HepG2 (cell line): ENCODE measurements around the gene MYO5B. TPM values are rescaled to one million over a fixed set of nuclear protein-coding genes. Genes with fewer than 3 reads are reported as not detected.
A peak's percentile ranks its signal among the peaks of the same experiment; 100 is the strongest.

ENCODE experiments used
- BHLHE40 ChIP-seq: IDR thresholded peaks from 2 replicates; pipeline ENCODE4 v1.6.1; 2011; ENCODE audit warnings: low read length, improper control_type of control experiment
- CEBPG ChIP-seq: IDR thresholded peaks from 2 replicates; pipeline ENCODE4 v1.6.1; 2016
- DMAP1 ChIP-seq: IDR thresholded peaks from 2 replicates; pipeline ENCODE4 v1.6.1; 2016
- ERF ChIP-seq: IDR thresholded peaks from 2 replicates; pipeline ENCODE4 v1.6.1; 2018; ENCODE audit warnings: missing biosample characterization, missing genetic modification reagents
- FOSL2 ChIP-seq: sonication (generic); formaldehyde crosslinking; IDR thresholded peaks from 2 replicates; pipeline ENCODE4 v1.4.0; 2020; ENCODE audit warnings: missing genetic modification reagents
- KDM1A ChIP-seq: IDR thresholded peaks from 2 replicates; pipeline ENCODE4 v1.6.1; 2016; ENCODE audit warnings: missing compliant biosample characterization
- KDM5B ChIP-seq: sonication (generic); formaldehyde crosslinking; IDR thresholded peaks from 2 replicates; pipeline ENCODE4 v1.4.0; 2020; ENCODE audit warnings: missing genetic modification reagents, mild to moderate bottlenecking, borderline replicate concordance
- KMT2A ChIP-seq: sonication (generic); formaldehyde crosslinking; IDR thresholded peaks from 2 replicates; pipeline ENCODE4 v1.4.0; 2020; ENCODE audit warnings: missing genetic modification reagents
- NCOA1 ChIP-seq: sonication (generic); formaldehyde crosslinking; IDR thresholded peaks from 2 replicates; pipeline ENCODE4 v1.9.0; 2021; ENCODE audit warnings: missing genetic modification reagents
- NFATC3 ChIP-seq: sonication (generic); formaldehyde crosslinking; IDR thresholded peaks from 2 replicates; pipeline ENCODE4 v1.5.1; 2020; ENCODE audit warnings: mild to moderate bottlenecking, missing genetic modification reagents
- PHF5A ChIP-seq: IDR thresholded peaks from one replicate; pipeline ENCODE4 v1.6.1; 2018; ENCODE audit warnings: low read depth, missing genetic modification reagents; ENCODE audit not compliant: unreplicated experiment
- PTBP1 ChIP-seq: fragments of 200-400 bp; formaldehyde crosslinking; IDR thresholded peaks from 2 replicates; pipeline ENCODE4 v1.6.1; 2018; ENCODE audit warnings: low read length, low read depth; ENCODE audit not compliant: poor library complexity, severe bottlenecking
- SP140L ChIP-seq: sonication (generic); formaldehyde crosslinking; IDR thresholded peaks from 2 replicates; pipeline ENCODE4 v1.4.0; 2020; ENCODE audit warnings: missing genetic modification reagents, borderline replicate concordance
- SRY ChIP-seq: sonication (generic); formaldehyde crosslinking; IDR thresholded peaks from 2 replicates; pipeline ENCODE4 v1.8.0; 2022; ENCODE audit warnings: mild to moderate bottlenecking, missing genetic modification reagents
- TOE1 ChIP-seq: sonication (generic); formaldehyde crosslinking; IDR thresholded peaks from 2 replicates; pipeline ENCODE4 v1.4.0; 2020; ENCODE audit warnings: mild to moderate bottlenecking, missing genetic modification reagents
- ZFP37 ChIP-seq: sonication (generic); formaldehyde crosslinking; IDR thresholded peaks from 2 replicates; pipeline ENCODE4 v1.4.0; 2020; ENCODE audit warnings: missing genetic modification reagents, borderline replicate concordance
- ZNF180 ChIP-seq: sonication (generic); formaldehyde crosslinking; IDR thresholded peaks from 2 replicates; pipeline ENCODE4 v1.4.0; 2020; ENCODE audit warnings: low read depth, missing genetic modification reagents, borderline replicate concordance
- ZNF546 ChIP-seq: sonication (generic); formaldehyde crosslinking; conservative IDR thresholded peaks from 2 replicates; pipeline ENCODE4 v1.8.1; 2023; ENCODE audit warnings: mild to moderate bottlenecking, missing genetic modification reagents
- ZNF792 ChIP-seq: IDR thresholded peaks from 2 replicates; pipeline ENCODE4 v1.6.1; 2016
- ZNF878 ChIP-seq: sonication (generic); formaldehyde crosslinking; IDR thresholded peaks from 2 replicates; pipeline ENCODE4 v1.8.1; 2023; ENCODE audit warnings: mild to moderate bottlenecking, missing genetic modification reagents, moderate library complexity
- polyA plus RNA-seq, 8 experiments: library from polyadenylated mRNA; depleted of rRNA in 3 of 8; stranded (reverse) in 7 of 8; unstranded in 1 of 8; fragments of >200 nt; fragmentation: Illumina TruSeq in 4 of 8; extraction: Trizol in 4 of 8; gene quantifications; 2 replicates each; pipeline versions ENCODE4 v1.2.1 to v1.2.3, GENCODE V29; 2011 to 2016; ENCODE audit warnings: low read depth in 4 of 8, missing spikeins in 1 of 8, mixed read lengths in 1 of 8; ENCODE audit not compliant: insufficient read depth in 1 of 8
- total RNA-seq, 5 experiments: library from RNA; depleted of rRNA; stranded (reverse); fragments of >200 nt; fragmentation: Illumina TruSeq; extraction: Trizol; gene quantifications; 2 replicates each; pipeline ENCODE4 v1.2.3, GENCODE V29; 2016; ENCODE audit warnings: low read depth in 1 of 5
- TF ChIP-seq, protein P1 (sequence below): sonication (generic); formaldehyde crosslinking; IDR thresholded peaks from 2 replicates; pipeline ENCODE4 v1.8.0; 2022; ENCODE audit warnings: mild to moderate bottlenecking, missing genetic modification reagents, borderline replicate concordance
- TF ChIP-seq, protein P2 (sequence below): sonication (generic); formaldehyde crosslinking; IDR thresholded peaks from 2 replicates; pipeline ENCODE4 v1.8.1; 2023; ENCODE audit warnings: mild to moderate bottlenecking, inconsistent platforms, moderate library complexity, missing genetic modification reagents, borderline replicate concordance
- TF ChIP-seq, protein P3 (sequence below): sonication (generic); formaldehyde crosslinking; IDR thresholded peaks from 2 replicates; pipeline ENCODE4 v1.5.0; 2020; ENCODE audit warnings: missing genetic modification reagents, mild to moderate bottlenecking, borderline replicate concordance
- TF ChIP-seq, protein P4 (sequence below): sonication (generic); formaldehyde crosslinking; IDR thresholded peaks from 2 replicates; pipeline ENCODE4 v1.4.0; 2020; ENCODE audit warnings: mild to moderate bottlenecking, missing genetic modification reagents

MYO5B gene
- total and polyA plus RNA-seq, 2 of the 13 experiments (the other 11 are each of a cell fraction or from before 2014, with no cell fraction given): 13.1 to 24.0 TPM

DNA sequence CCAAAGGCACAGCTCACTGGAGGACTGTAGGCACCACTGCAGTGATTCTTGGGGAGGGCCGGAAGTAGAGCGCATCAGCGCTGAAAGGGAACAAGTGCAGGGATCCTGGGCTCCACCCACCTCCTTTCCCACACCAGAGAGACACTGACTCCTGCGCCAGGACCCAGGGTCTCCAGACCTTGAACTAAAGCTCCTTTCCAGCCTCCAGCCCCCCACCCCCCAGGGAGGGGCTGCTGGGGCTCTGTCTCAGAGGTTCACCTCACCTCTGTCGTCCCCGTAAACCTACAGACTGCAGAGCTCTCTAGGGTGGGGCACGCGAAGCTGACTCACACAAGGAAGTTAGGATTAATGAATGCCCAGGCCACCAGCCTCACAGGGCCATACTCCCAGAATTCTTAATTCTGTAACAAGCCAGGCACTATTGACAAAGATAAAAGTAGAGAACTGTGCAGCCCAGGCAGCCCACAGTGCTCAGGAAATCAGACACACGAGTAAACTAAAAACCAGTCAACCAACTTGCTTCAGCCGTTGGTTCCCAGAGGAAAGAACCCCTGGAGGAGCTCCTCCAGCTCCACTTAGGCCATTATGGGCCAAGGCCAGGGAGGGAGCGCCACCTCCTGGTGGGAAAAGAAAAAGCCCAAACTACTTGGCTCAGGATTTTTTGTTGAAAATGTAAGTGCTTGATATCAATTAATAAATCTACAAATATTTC lies 336.5 kb downstream of the MYO5B start (continued):
- TF ChIP-seq DMAP1 (CRISPR knock-in tag) (no peak), SRY (no peak), TOE1 (CRISPR knock-in tag) (no peak), ZNF792 (CRISPR knock-in tag) (no peak), ZFP37 (CRISPR knock-in tag) (no peak), PHF5A (CRISPR knock-in tag) (no peak), KDM1A (CRISPR knock-in tag) (no peak), ZNF180 (no peak), PTBP1 (no peak), KDM5B (CRISPR knock-in tag) (no peak), BHLHE40 (no peak), ZNF546 (no peak), FOSL2 (CRISPR knock-in tag) (peak; percentile 40), KMT2A (CRISPR knock-in tag) (no peak), ERF (CRISPR knock-in tag) (peak; percentile 56; the same call in 1 of the 2 replicates), NFATC3 (CRISPR knock-in tag) (no peak), ZNF878 (no peak), NCOA1 (no peak), SP140L (CRISPR knock-in tag) (0 out of 2 replicates have a peak, but pooled peaks have one; percentile 35), CEBPG (CRISPR knock-in tag) (no peak)
- TF ChIP-seq, protein P1, sequence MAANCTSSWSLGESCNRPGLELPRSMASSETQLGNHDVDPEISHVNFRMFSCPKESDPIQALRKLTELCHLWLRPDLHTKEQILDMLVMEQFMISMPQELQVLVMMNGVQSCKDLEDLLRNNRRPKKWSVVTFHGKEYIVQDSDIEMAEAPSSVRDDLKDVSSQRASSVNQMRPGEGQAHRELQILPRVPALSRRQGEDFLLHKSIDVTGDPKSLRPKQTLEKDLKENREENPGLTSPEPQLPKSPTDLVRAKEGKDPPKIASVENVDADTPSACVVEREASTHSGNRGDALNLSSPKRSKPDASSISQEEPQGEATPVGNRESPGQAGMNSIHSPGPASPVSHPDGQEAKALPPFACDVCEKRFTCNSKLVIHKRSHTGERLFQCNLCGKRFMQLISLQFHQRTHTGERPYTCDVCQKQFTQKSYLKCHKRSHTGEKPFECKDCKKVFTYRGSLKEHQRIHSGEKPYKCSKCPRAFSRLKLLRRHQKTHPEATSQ: no peak
- TF ChIP-seq, protein P2, sequence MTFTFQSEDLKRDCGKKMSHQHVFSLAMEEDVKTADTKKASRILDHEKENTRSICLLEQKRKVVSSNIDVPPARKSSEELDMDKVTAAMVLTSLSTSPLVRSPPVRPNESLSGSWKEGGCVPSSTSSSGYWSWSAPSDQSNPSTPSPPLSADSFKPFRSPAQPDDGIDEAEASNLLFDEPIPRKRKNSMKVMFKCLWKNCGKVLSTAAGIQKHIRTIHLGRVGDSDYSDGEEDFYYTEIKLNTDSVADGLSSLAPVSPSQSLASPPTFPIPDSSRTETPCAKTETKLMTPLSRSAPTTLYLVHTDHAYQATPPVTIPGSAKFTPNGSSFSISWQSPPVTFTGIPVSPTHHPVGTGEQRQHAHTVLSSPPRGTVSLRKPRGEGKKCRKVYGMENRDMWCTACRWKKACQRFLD (CRISPR knock-in tag): no peak
- TF ChIP-seq, protein P3, sequence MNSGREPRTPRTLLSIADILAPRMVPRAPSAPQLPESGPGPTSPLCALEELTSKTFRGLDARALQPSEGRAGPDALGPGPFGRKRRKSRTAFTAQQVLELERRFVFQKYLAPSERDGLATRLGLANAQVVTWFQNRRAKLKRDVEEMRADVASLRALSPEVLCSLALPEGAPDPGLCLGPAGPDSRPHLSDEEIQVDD (CRISPR knock-in tag): no peak
- TF ChIP-seq, protein P4, sequence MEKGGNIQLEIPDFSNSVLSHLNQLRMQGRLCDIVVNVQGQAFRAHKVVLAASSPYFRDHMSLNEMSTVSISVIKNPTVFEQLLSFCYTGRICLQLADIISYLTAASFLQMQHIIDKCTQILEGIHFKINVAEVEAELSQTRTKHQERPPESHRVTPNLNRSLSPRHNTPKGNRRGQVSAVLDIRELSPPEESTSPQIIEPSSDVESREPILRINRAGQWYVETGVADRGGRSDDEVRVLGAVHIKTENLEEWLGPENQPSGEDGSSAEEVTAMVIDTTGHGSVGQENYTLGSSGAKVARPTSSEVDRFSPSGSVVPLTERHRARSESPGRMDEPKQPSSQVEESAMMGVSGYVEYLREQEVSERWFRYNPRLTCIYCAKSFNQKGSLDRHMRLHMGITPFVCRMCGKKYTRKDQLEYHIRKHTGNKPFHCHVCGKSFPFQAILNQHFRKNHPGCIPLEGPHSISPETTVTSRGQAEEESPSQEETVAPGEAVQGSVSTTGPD (CRISPR knock-in tag): peak; percentile 53; the same call in 1 of the 2 replicates
